ENCODE results near the gene C1orf87.

GRCh38 chr1:59992040-59992820 lies 81.3 kb downstream of the C1orf87 start:
- TF ChIP-seq CTCF (IDR thresholded peaks at IDR 0.05) (no peak), POLR2A (IDR thresholded peaks at IDR 0.05) (no peak)

All from heart left ventricle (tissue), 13 donors.